IPS-18c (cell line): Measurements from ENCODE around the gene USP12.
"Not testable (repeated sequence)": the region's sequence is repeated elsewhere in the genome, so short reads cannot be mapped to it uniquely, and the experiment has no call there.

ENCODE experiments used
- H3K4me3 ChIP-seq: 2 replicates; pipeline ENCODE4 v1.7.0; 2013; ENCODE audit warnings: low read depth, mild to moderate bottlenecking, low read length, moderate library complexity; ENCODE audit not compliant: insufficient read depth
- H3K9me3 ChIP-seq: one replicate; pipeline ENCODE4 v1.6.1; 2013; ENCODE audit warnings: mild to moderate bottlenecking, low read length, moderate library complexity; ENCODE audit not compliant: control insufficient read depth, insufficient read depth

The USP12 gene

GRCh38 chr13:27192367-27192766 is 20.8 kb upstream of the USP12 start:
- H3K9me3 ChIP-seq, H3K4me3 ChIP-seq: not testable (repeated sequence)

GRCh38 chr13:27189192-27189591 is 17.6 kb upstream of the USP12 start:
- H3K9me3 ChIP-seq = no peaks in the 10 kb centered on the region
- H3K4me3 ChIP-seq = no peak overlapping the region

- no peak overlapping the region for H3K4me3 ChIP-seq
- H3K9me3 ChIP-seq = no peaks in the 10 kb centered on the region
Observed at GRCh38 chr13:27188239-27188638, 16.6 kb upstream of the USP12 start.

GRCh38 chr13:27186295-27186694 is 14.7 kb upstream of the USP12 start:
- H3K9me3 ChIP-seq = no peaks in the 10 kb centered on the region
- no peak overlapping the region for H3K4me3 ChIP-seq

GRCh38 chr13:27183561-27184147 is 12.0 kb upstream of the USP12 start:
- Histone ChIP-seq H3K4me3 (no peak overlapping the region), H3K9me3 (no peaks in the 10 kb centered on the region)

GRCh38 chr13:27182844-27183497 is 11.4 kb upstream of the USP12 start:
- H3K4me3 ChIP-seq = no peak overlapping the region
- no peaks in the 10 kb centered on the region for H3K9me3 ChIP-seq

GRCh38 chr13:27182054-27182453 is 10.4 kb upstream of the USP12 start:
- Histone ChIP-seq H3K9me3 (no peaks in the 10 kb centered on the region), H3K4me3 (no peak overlapping the region)

- Histone ChIP-seq H3K9me3 (no peaks in the 10 kb centered on the region), H3K4me3 (no peak overlapping the region)
Observed at GRCh38 chr13:27177852-27178251, 6.2 kb upstream of the USP12 start.

GRCh38 chr13:27176470-27177410 is 5.1 kb upstream of the USP12 start:
- Histone ChIP-seq H3K9me3 (no peaks in the 10 kb centered on the region), H3K4me3 (no peak overlapping the region)

GRCh38 chr13:27174766-27175455 is 3.3 kb upstream of the USP12 start:
- Histone ChIP-seq H3K9me3 (no peaks in the 10 kb centered on the region), H3K4me3 (no peak overlapping the region)

- Histone ChIP-seq H3K4me3 (peak overlapping the region; percentile 81; the same call in 1 of the 2 replicates), H3K9me3 (no peaks in the 10 kb centered on the region)
Observed at GRCh38 chr13:27172495-27172842, 858 bp upstream of the USP12 start.

- Histone ChIP-seq H3K4me3 (peak overlapping the region; percentile 81), H3K9me3 (no peaks in the 10 kb centered on the region)
Observed at GRCh38 chr13:27171827-27172494, 350 bp upstream of the USP12 start.

GRCh38 chr13:27170516-27171243 is 931 bp downstream of the USP12 start:
- Histone ChIP-seq H3K9me3 (no peaks in the 10 kb centered on the region), H3K4me3 (peak overlapping the region; percentile 56)

GRCh38 chr13:27170221-27170515 is 1.4 kb downstream of the USP12 start:
- H3K9me3 ChIP-seq = no peaks in the 10 kb centered on the region
- H3K4me3 ChIP-seq = peak overlapping the region; percentile 56

- no peaks in the 10 kb centered on the region for H3K9me3 ChIP-seq
- H3K4me3 ChIP-seq = no peak overlapping the region
Observed at GRCh38 chr13:27168906-27169657, 2.5 kb downstream of the USP12 start.

- no peaks in the 10 kb centered on the region for H3K9me3 ChIP-seq
- no peak overlapping the region for H3K4me3 ChIP-seq
Observed at GRCh38 chr13:27168086-27168485, 3.5 kb downstream of the USP12 start.
